GM19025 (cell line): ENCODE measurements around the gene AQP9.

Source experiments
- ATAC-seq: cut with Tn5 transposase; IDR thresholded peaks from one replicate; pipeline ENCODE4 v1.9.1; 2021; ENCODE audit warnings: mild to moderate bottlenecking, low read depth, moderate library complexity; ENCODE audit not compliant: unreplicated experiment

The AQP9 gene

GRCh38 chr15:58221591-58222241, 83.5 kb downstream of the AQP9 start:
- ATAC-seq = no peak

GRCh38 chr15:58222679-58223078, 84.5 kb downstream of the AQP9 start:
- no peak for ATAC-seq

GRCh38 chr15:58223432-58223831, 85.3 kb downstream of the AQP9 start:
- ATAC-seq = no peak

- no peak for ATAC-seq
Measured at GRCh38 chr15:58224068-58224467, 85.9 kb downstream of the AQP9 start.

GRCh38 chr15:58227706-58228543, 89.7 kb downstream of the AQP9 start:
- no peak for ATAC-seq

- ATAC-seq = no peak
Measured at GRCh38 chr15:58228718-58229117, 90.5 kb downstream of the AQP9 start.

- no peak for ATAC-seq
Measured at GRCh38 chr15:58229297-58229768, 91.2 kb downstream of the AQP9 start.

GRCh38 chr15:58232281-58233065, 94.3 kb downstream of the AQP9 start:
- ATAC-seq = no peak

GRCh38 chr15:58233341-58233740, 95.2 kb downstream of the AQP9 start:
- ATAC-seq = no peak
